ENCODE data around the gene PPP1R12A. TPM values are rescaled to one million over a fixed set of nuclear protein-coding genes. Genes with fewer than 3 reads are reported as not detected.

Gene PPP1R12A
- total and polyA plus RNA-seq, 8 donors = 6.1 to 31.7 (median 14.8) TPM

DNA sequence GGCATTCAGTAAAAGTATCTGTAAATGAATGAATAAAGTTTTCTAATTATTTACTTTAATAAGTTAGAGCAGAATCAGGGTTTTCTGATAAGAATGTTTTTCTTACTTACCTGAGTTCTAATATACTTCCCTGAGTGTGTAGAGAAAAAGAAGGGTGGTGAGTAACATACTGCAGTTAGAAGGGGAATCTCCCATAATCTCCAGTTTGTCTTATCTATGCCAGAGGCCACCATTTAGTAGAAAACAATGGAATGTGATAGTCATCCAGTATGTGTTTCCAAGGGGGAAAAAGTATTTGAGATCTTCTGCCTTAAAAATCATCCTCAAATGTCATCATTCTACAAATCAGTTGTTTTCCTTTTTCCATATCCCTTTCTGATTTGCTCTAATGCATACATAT is 187.6 kb downstream of the PPP1R12A start:
- no peaks in the 10 kb centered on the region for H3K27me3 ChIP-seq
- intact Hi-C loops (cut with DNase I) = no loop called here
- no peaks in the 10 kb centered on the region for H3K9me3 ChIP-seq
- ATAC-seq (no peak), FAIRE-seq (no peak), DNase-seq (no peak)
- H3K4me3 ChIP-seq = no peak overlapping the region
- H3K4me1 ChIP-seq = no peaks in the 10 kb centered on the region
- no peak overlapping the region for H3K27ac ChIP-seq
- no peaks in the 10 kb centered on the region for H3K36me3 ChIP-seq
- TF ChIP-seq, protein P1, sequence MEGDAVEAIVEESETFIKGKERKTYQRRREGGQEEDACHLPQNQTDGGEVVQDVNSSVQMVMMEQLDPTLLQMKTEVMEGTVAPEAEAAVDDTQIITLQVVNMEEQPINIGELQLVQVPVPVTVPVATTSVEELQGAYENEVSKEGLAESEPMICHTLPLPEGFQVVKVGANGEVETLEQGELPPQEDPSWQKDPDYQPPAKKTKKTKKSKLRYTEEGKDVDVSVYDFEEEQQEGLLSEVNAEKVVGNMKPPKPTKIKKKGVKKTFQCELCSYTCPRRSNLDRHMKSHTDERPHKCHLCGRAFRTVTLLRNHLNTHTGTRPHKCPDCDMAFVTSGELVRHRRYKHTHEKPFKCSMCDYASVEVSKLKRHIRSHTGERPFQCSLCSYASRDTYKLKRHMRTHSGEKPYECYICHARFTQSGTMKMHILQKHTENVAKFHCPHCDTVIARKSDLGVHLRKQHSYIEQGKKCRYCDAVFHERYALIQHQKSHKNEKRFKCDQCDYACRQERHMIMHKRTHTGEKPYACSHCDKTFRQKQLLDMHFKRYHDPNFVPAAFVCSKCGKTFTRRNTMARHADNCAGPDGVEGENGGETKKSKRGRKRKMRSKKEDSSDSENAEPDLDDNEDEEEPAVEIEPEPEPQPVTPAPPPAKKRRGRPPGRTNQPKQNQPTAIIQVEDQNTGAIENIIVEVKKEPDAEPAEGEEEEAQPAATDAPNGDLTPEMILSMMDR (IDR thresholded peaks at IDR 0.05) = no peak

DNA sequence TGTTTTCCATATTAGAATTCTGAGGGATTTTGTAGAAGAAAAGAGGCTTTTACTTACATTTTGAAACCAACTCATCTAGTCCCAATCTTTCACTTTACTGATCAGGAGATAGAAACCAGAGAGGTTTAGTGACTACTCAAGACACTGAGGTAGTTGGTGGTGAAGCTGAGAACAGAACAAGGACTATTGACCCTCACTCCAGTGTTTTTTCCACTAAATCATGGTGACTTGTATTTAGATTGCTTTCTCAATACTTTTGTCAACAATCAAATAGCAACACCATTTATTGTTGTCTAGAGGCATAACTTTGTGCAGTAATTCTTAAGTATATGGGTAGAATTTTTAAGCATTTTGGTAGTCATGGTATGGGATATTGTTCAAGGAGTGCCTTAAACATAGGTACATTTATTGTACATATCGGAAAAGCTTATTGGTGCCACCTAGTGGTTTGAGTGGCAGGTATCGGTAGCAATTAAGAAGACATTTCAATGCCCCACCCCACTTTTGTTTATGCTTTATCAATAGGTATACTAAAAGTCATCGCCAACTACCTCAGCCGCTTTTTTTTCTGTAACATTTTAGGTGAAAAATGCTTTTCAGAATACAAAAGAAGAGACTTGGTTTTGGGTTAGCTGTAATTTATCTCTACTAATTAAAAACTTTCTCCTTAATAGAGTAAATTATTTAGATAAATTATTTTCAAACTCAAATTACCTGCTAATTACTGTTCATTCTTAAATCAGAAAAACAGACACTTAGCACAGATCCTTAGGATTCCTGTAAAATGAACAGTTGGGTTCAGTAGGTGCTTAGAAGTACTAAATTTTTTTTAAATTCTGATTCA is 196.8 kb downstream of the PPP1R12A start:
- Histone ChIP-seq H3K27ac (no peak overlapping the region), H3K9me3 (no peaks in the 10 kb centered on the region), H3K4me1 (peaks cover 0 to 5% (median 0%) of the 10 kb centered on the region in 3 donors), H3K27me3 (no peaks in the 10 kb centered on the region), H3K36me3 (no peaks in the 10 kb centered on the region), H3K4me3 (no peak overlapping the region)
- intact Hi-C loops (cut with DNase I) = loop anchor here in 1 of 3 donors (10.0 kb wide), 1 partner anchor 323 kb away; no protein-coding TSS in a partner anchor
- DNase-seq = peak in 3 of 6 donors; percentile 12 to 36 (median 24)
- peak; percentile 58 to 83 (median 71) for ATAC-seq
- WGBS, 2 donors = 3 to 4% methylated on average over 4 of the region's 4 CpGs
- FAIRE-seq = peak; percentile 39
- TF ChIP-seq, protein P1 (IDR thresholded peaks at IDR 0.05) = peak in 3 of 4 donors; percentile 29 to 46 (median 36)

DNA sequence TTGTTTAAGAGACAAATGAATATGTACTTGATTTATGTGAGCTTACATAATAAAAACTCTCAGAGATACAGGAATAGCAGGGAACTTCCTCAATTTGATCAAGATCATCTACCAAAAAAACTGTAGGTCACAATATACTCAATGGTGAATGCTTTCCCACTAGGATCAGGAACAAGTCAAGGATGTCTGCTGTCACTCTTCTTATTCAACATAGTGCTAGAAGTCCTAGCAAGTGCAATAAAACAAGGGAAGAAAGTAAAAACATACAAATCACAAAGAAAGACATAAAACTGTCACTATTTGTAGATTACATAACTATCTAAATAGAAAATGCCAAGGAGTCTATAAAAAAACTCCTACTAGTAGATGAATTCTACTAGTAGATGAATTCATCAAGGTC is 202.3 kb downstream of the PPP1R12A start:
- Histone ChIP-seq H3K4me1 (no peaks in the 10 kb centered on the region), H3K9me3 (no peaks in the 10 kb centered on the region), H3K27ac (no peak overlapping the region), H3K4me3 (no peak overlapping the region), H3K27me3 (no peaks in the 10 kb centered on the region), H3K36me3 (no peaks in the 10 kb centered on the region)
- DNase-seq (no peak), FAIRE-seq (no peak), ATAC-seq (no peak)
- TF ChIP-seq, protein P1 (IDR thresholded peaks at IDR 0.05) = no peak
- intact Hi-C loops (cut with DNase I) = loop anchor here in 1 of 3 donors (10.0 kb wide), 1 partner anchor 318 kb away; no protein-coding TSS in a partner anchor

DNA sequence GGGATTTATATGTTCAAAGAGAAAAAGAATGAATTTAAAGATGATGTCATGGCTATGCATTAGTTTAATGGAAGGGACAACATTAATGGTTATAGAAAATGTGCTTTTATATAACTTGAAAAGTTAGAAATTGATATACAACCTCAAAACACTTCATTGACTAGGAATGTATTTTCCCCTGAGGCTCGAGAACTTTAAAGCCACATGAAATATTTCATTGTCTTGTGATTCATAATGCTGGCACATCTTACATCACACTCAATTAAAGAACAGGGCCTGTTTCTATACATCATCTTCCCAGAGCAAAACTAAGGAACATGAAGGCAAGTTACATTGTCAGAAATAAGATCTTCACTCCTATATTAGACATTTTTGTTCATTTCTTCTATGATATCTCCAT is 208.9 kb downstream of the PPP1R12A start:
- no peak overlapping the region for H3K4me3 ChIP-seq
- no peak for FAIRE-seq
- no peak overlapping the region for H3K27ac ChIP-seq
- no peaks in the 10 kb centered on the region for H3K36me3 ChIP-seq
- no peaks in the 10 kb centered on the region for H3K9me3 ChIP-seq
- TF ChIP-seq, protein P1 (IDR thresholded peaks at IDR 0.05) = no peak
- intact Hi-C loops (cut with DNase I) = no loop called here
- no peak for DNase-seq
- H3K4me1 ChIP-seq = no peaks in the 10 kb centered on the region
- WGBS, 2 donors = 89 to 97% methylated on average over 1 of the region's 1 CpG
- no peak for ATAC-seq
- H3K27me3 ChIP-seq = no peaks in the 10 kb centered on the region

Other genes starting within 250 kb of the PPP1R12A start
- 10 to 100 TPM; 30.5 to 64.4 (median 42.3) TPM for gene PAWR, start 244.1 kb downstream of the PPP1R12A start, total RNA-seq
- gene PAWR, start 244.1 kb downstream of the PPP1R12A start, polyA plus RNA-seq = 10 to 100 TPM; 18.8 to 22.2 TPM
- gene OTOGL, start 164.4 kb upstream of the PPP1R12A start, total RNA-seq = under 1 TPM; 0.19 to 0.76 (median 0.27) TPM
- gene OTOGL, start 164.4 kb upstream of the PPP1R12A start, polyA plus RNA-seq = 1 to 10 TPM in 1 of 2 donors, under 1 TPM in 1; 0.42 to 2.9 TPM